A549 (cell line): ENCODE measurements around the gene CFAP99. TPM values are rescaled to one million over a fixed set of nuclear protein-coding genes. Genes with fewer than 3 reads are reported as not detected.

ENCODE experiments used
- ATAC-seq, 2 experiments: fragments of 200-7000 bp in 1 of 2; fragments of >200 bp in 1 of 2; cut with Nextera tagmentation in 1 of 2; cut with Tn5 transposase in 1 of 2; 3 replicates each; pipeline versions ENCODE4 v1.8.0 to v1.9.1; 2018 to 2020; ENCODE audit warnings: mild to moderate bottlenecking in 1 of 2, moderate library complexity in 1 of 2
- CTCF ChIA-PET: fragments of 300-600 bp; sonication (Branson Sonifier 250); formaldehyde crosslinking; extraction: SDS; loops from one replicate; lab custom pipeline; 2021; ENCODE audit warnings: antibody characterized with exemption, inconsistent platforms; lab: Yijun Ruan, JAX
- POLR2A ChIA-PET: fragments of 350-600 bp; formaldehyde crosslinking; extraction: SDS; loops from one replicate; lab custom pipeline; 2021; ENCODE audit warnings: antibody characterized with exemption, inconsistent platforms; lab: Yijun Ruan, JAX
- DNase-seq, 2 experiments: peaks; one replicate each; pipeline versions ENCODE4 v3.0.0 to v3.0.0-alpha.2; 2011 to 2016; ENCODE audit warnings: low read depth in 1 of 2, low spot score in 1 of 2
- FAIRE-seq: peaks from 2 replicates; lab custom pipeline; 2011; peaks lifted over from hg19 to GRCh38; lab: Jason Lieb, UNC
- H3K27ac ChIP-seq, 2 experiments: fragments of >200 bp; sonication (Bioruptor Twin); formaldehyde crosslinking; 3 replicates each; pipeline ENCODE4 v1.5.1; 2016 to 2017
- H3K4me1 ChIP-seq: fragments of >200 bp; sonication (Bioruptor Twin); formaldehyde crosslinking; 3 replicates; pipeline ENCODE4 v1.6.1; 2016
- H3K4me2 ChIP-seq: fragments of >200 bp; sonication (Bioruptor Twin); formaldehyde crosslinking; 3 replicates; pipeline ENCODE4 v1.6.1; 2016
- H3K4me3 ChIP-seq: fragments of >200 bp; sonication (Bioruptor Twin); formaldehyde crosslinking; 3 replicates; pipeline ENCODE4 v1.5.1; 2016
- H3K9me3 ChIP-seq: fragments of >200 bp; sonication (Bioruptor Twin); formaldehyde crosslinking; 3 replicates; pipeline ENCODE4 v1.6.1; 2016
- CBX8 ChIP-seq: fragments of 200-600 bp; sonication (generic); IDR thresholded peaks from 2 replicates; pipeline ENCODE4 v1.6.1; 2016
- CHD4 ChIP-seq: fragments of 200-600 bp; sonication (generic); IDR thresholded peaks from 2 replicates; pipeline ENCODE4 v1.6.1; 2016; ENCODE audit warnings: antibody characterized with exemption, mild to moderate bottlenecking, borderline replicate concordance
- EP300 ChIP-seq, 2 experiments: fragments of >200 bp; sonication (Bioruptor Twin); formaldehyde crosslinking; IDR thresholded peaks; 2 replicates in 1 of 2; 3 replicates in 1 of 2; pipeline ENCODE4 v1.6.1; 2016 to 2017
- ESRRA ChIP-seq: fragments of 150-350 bp; IDR thresholded peaks from 2 replicates; pipeline ENCODE4 v1.6.1; 2014; ENCODE audit warnings: mild to moderate bottlenecking, low read length, borderline replicate concordance
- FOSB ChIP-seq: fragments of 250-450 bp; sonication (Bioruptor Pico); IDR thresholded peaks from 2 replicates; pipeline ENCODE4 v1.5.0; 2020; ENCODE audit warnings: mild to moderate bottlenecking, moderate library complexity
- GATA3 ChIP-seq: IDR thresholded peaks from 2 replicates; pipeline ENCODE4 v1.6.1; 2012; ENCODE audit warnings: borderline replicate concordance
- HEYL ChIP-seq: fragments of 250-450 bp; sonication (Bioruptor Pico); IDR thresholded peaks from 2 replicates; pipeline ENCODE4 v1.8.0; 2021; ENCODE audit warnings: mild to moderate bottlenecking, moderate library complexity
- JUN ChIP-seq, 2 experiments: fragments of >200 bp; sonication (Bioruptor Twin); formaldehyde crosslinking; IDR thresholded peaks; 2 replicates in 1 of 2; 3 replicates in 1 of 2; pipeline ENCODE4 v1.6.1; 2016 to 2017
- NR3C1 ChIP-seq: fragments of >200 bp; sonication (Bioruptor Twin); formaldehyde crosslinking; IDR thresholded peaks from 3 replicates; pipeline ENCODE4 v1.6.1; 2017
- POLR2AphosphoS2 ChIP-seq: conservative IDR thresholded peaks from 2 replicates; pipeline ENCODE4 v1.6.1; 2012; ENCODE audit warnings: low read length, improper control_type of control experiment, inconsistent platforms
- RARB ChIP-seq: fragments of 250-450 bp; sonication (Bioruptor Pico); IDR thresholded peaks from 2 replicates; pipeline ENCODE4 v1.8.0; 2021; ENCODE audit warnings: mild to moderate bottlenecking, moderate library complexity
- RCOR1 ChIP-seq: fragments of 150-350 bp; IDR thresholded peaks from 2 replicates; pipeline ENCODE4 v1.6.1; 2014; ENCODE audit warnings: antibody characterized with exemption, low read length, low read depth
- SMC3 ChIP-seq: fragments of >200 bp; sonication (Bioruptor Twin); formaldehyde crosslinking; IDR thresholded peaks from 3 replicates; pipeline ENCODE4 v1.6.1; 2018; ENCODE audit warnings: inconsistent platforms
- TP53 ChIP-seq: fragments of 250-450 bp; sonication (Bioruptor Pico); IDR thresholded peaks from 2 replicates; pipeline ENCODE4 v1.5.0; 2021; ENCODE audit warnings: mild to moderate bottlenecking, moderate library complexity
- WGBS: methylation state at CpG from one replicate; pipeline ENCODE4 v1.1.6; 2017; ENCODE audit errors: missing lambda C conversion rate; 5-methylcytosine and 5-hydroxymethylcytosine counted together
- polyA plus RNA-seq, 4 experiments: library from polyadenylated mRNA; depleted of rRNA in 3 of 4; stranded (reverse); fragments of >200 nt; fragmentation: RNase III in 1 of 4; extraction: RNeasy Plus Mini Kit Qiagen cat#74134 plus additional on column Dnase treatment in 1 of 4; gene quantifications; 2 replicates in 3 of 4; 3 replicates in 1 of 4; pipeline ENCODE4 v1.2.3, GENCODE V29; 2011 to 2017
- TF ChIP-seq, protein P1 (sequence below): fragments of 250-450 bp; sonication (Bioruptor Pico); IDR thresholded peaks from 2 replicates; pipeline ENCODE4 v1.5.0; 2021; ENCODE audit warnings: mild to moderate bottlenecking, moderate library complexity, borderline replicate concordance
- TF ChIP-seq, protein P2 (sequence below): fragments of >200 bp; sonication (Bioruptor Twin); formaldehyde crosslinking; IDR thresholded peaks from 3 replicates; pipeline ENCODE4 v1.5.1; 2016
- TF ChIP-seq, protein P3 (sequence below): fragments of 250-450 bp; sonication (Bioruptor Pico); IDR thresholded peaks from 2 replicates; pipeline ENCODE4 v1.5.0; 2020; ENCODE audit warnings: low read depth, mild to moderate bottlenecking, moderate library complexity
- TF ChIP-seq, protein P4 (sequence below): IDR thresholded peaks from 2 replicates; pipeline ENCODE4 v1.6.1; 2012; ENCODE audit warnings: low read depth, borderline replicate concordance

CFAP99 gene
- polyA plus RNA-seq, 2 of the 4 experiments (the other 2 are of a cell fraction) = 0.09 TPM; not detected in 1

DNA sequence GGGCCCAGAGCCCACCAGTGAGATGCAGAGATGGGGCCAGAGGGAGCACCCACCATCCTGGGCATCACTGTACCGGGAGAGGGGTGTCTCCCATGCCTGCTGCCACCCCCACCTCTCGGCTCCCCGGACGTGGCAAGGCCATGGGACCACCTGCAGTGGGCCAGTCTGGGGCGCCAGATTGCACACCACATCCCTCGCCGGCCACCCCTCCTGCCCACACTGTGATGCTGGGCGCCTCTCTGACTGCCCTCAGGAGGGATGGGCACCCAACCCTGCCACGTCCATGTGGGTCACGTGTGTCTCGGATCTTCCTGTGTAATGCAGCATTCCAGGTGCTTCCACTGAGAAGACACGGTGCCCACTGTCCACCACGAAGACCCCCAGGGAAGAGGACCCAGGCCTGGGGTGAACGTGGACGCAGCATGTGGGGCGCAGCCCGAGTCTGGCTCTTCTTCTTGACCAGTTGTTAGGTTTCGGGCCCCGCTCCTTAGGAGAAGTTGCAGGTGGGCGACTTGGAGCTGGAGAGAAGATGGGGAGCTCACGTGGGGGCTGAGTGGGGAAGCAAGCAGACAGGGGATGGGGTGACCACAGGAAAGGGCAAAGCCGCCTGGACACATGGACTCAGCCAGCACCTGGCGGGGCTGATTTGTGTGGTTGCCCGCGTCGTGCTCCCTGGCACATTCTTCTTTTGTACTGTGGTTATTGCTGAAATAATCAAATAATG is 48.0 kb upstream of the CFAP99 start (continued):
- TF ChIP-seq, protein P1, sequence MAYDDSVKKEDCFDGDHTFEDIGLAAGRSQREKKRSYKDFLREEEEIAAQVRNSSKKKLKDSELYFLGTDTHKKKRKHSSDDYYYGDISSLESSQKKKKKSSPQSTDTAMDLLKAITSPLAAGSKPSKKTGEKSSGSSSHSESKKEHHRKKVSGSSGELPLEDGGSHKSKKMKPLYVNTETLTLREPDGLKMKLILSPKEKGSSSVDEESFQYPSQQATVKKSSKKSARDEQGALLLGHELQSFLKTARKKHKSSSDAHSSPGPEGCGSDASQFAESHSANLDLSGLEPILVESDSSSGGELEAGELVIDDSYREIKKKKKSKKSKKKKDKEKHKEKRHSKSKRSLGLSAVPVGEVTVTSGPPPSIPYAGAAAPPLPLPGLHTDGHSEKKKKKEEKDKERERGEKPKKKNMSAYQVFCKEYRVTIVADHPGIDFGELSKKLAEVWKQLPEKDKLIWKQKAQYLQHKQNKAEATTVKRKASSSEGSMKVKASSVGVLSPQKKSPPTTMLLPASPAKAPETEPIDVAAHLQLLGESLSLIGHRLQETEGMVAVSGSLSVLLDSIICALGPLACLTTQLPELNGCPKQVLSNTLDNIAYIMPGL (CRISPR knock-in tag) = no peak
- TF ChIP-seq EP300 (IDR thresholded peaks at IDR 0.05) (no peak), RARB (CRISPR knock-in tag) (no peak), POLR2AphosphoS2 (no peak), JUN (IDR thresholded peaks at IDR 0.05) (no peak), CHD4 (no peak), HEYL (CRISPR knock-in tag) (no peak), FOSB (CRISPR knock-in tag) (no peak)
- TF ChIP-seq, protein P2, sequence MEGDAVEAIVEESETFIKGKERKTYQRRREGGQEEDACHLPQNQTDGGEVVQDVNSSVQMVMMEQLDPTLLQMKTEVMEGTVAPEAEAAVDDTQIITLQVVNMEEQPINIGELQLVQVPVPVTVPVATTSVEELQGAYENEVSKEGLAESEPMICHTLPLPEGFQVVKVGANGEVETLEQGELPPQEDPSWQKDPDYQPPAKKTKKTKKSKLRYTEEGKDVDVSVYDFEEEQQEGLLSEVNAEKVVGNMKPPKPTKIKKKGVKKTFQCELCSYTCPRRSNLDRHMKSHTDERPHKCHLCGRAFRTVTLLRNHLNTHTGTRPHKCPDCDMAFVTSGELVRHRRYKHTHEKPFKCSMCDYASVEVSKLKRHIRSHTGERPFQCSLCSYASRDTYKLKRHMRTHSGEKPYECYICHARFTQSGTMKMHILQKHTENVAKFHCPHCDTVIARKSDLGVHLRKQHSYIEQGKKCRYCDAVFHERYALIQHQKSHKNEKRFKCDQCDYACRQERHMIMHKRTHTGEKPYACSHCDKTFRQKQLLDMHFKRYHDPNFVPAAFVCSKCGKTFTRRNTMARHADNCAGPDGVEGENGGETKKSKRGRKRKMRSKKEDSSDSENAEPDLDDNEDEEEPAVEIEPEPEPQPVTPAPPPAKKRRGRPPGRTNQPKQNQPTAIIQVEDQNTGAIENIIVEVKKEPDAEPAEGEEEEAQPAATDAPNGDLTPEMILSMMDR = no peak

DNA sequence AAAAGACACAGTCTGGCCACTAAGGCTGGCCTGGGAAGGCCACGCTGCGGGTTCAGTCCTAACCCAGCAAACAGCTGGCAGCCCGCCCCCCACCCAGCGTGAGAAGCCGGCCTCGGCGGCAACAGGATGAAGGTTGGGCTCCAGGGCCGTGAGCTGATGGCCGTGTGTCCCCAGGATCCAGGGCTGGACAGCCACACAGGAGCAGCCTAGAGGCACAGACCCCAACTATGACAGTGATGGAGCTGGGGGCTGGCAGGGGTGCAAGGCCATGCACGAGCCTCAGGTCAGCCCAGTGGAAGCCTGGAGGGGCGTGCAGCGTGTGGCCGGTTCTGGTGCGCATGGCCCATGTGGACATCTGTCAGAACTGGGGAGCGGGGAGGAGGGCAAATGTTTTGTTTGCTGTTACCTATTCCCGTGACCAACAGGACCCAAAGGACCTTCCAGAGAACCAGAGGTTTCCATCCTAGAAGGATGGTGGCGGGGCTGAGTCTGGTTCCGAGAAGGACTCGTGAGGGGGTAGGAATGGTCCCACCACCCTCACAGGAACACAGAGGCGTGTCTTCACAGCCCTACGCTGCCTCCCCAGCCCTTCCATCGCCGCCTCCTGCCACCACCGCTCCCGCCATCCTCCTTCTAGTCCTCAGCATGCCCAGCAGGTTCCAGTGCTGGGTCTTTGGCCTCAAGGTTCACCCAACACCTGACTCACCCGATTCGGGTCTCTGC is 46.8 kb upstream of the CFAP99 start:
- ATAC-seq = no peak
- H3K27ac ChIP-seq = no peak overlapping the region
- CTCF ChIA-PET = interaction anchor here (1.0 kb wide), 1 partner anchor 11 kb away, joined by 3 read pairs; no protein-coding TSS in a partner anchor

More for the DNA sequence above, 46.8 kb upstream of the CFAP99 start:
- Histone ChIP-seq H3K4me3 (no peak overlapping the region), H3K4me2 (no peak overlapping the region), H3K9me3 (no peaks in the 10 kb centered on the region), H3K4me1 (no peaks in the 10 kb centered on the region)
- 84% methylated on average over 19 of the region's 27 CpGs for WGBS
- FAIRE-seq = no peak
- POLR2A ChIA-PET = interaction anchor here (0.7 kb wide), 1 partner anchor 35 kb away, joined by 5 read pairs; no protein-coding TSS in a partner anchor
- TF ChIP-seq SMC3 (no peak), ESRRA (no peak), RCOR1 (no peak), CBX8 (no peak), GATA3 (no peak), NR3C1 (no peak), TP53 (CRISPR knock-in tag) (no peak)
- TF ChIP-seq, protein P3, sequence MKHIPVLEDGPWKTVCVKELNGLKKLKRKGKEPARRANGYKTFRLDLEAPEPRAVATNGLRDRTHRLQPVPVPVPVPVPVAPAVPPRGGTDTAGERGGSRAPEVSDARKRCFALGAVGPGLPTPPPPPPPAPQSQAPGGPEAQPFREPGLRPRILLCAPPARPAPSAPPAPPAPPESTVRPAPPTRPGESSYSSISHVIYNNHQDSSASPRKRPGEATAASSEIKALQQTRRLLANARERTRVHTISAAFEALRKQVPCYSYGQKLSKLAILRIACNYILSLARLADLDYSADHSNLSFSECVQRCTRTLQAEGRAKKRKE = no peak
- TF ChIP-seq, protein P2 = no peak
- TF ChIP-seq, protein P4, sequence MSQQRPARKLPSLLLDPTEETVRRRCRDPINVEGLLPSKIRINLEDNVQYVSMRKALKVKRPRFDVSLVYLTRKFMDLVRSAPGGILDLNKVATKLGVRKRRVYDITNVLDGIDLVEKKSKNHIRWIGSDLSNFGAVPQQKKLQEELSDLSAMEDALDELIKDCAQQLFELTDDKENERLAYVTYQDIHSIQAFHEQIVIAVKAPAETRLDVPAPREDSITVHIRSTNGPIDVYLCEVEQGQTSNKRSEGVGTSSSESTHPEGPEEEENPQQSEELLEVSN = no peak
- TF ChIP-seq, all 56 proteins: peak for 0
- no peak for DNase-seq
